Fibroblast of upper back skin (primary cell): Measurements from ENCODE around the gene GPSM1.
"Not testable (repeated sequence)": the region's sequence is repeated elsewhere in the genome, so short reads cannot be mapped to it uniquely, and the experiment has no call there.

Experiments
- DNase-seq: peaks from one replicate; pipeline ENCODE4 v3.0.0-alpha.2; 2013

Gene GPSM1

DNA sequence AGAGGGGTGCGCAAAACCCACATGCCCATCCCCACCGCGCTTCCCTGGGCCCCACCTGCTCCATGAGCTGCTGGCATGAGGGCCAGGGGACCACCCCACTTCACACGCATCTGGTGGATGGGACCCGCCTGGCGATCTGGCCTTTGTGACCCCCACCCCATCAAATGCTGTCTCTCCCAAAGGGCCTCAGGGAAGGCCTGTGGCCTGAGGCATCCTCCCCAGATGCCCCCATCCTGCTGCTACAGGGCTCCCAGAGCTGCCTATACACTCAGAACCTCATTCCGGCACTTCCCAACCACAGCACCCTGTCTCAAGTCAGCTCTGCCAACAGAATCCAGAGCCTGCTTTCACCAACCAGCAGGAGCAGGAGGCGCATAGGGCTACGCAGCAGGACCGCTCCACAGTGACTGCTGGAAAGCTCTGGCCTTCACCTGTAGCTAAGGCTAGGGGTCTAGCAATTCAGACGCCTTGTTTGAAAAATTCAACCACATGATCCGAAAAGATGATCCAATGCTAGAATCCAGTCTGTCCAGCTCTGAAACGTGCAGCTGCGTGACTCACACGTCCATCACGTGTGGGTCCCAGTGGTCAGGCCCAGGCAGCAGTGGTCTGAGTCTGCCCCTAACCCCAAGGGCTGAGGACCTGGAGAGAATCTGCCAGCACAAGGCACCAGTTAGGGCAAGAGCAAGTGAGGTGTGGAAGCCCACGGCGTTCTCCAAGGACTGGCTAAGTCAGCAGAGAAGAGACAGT lies 74.0 kb downstream of the GPSM1 start:
- no peak for DNase-seq

DNA sequence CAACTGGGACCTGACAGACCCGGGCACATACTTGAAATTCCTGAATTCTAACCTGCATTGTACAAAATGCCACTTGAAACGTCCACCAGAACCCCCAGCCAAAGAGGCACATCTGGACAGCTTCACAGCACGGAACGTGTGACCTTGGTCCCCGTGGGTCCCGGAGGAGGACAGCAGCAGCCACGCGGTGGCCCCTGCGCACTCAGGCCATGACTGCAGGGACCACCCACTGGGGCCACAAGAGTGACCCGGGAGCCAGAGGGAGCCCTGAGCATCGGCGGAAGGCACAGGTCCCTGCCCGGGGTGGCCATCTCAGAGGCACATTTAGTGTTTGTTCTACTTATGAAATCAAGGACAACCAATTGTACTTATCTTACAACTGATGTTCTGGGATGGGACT lies 74.7 kb downstream of the GPSM1 start:
- DNase-seq: no peak

DNA sequence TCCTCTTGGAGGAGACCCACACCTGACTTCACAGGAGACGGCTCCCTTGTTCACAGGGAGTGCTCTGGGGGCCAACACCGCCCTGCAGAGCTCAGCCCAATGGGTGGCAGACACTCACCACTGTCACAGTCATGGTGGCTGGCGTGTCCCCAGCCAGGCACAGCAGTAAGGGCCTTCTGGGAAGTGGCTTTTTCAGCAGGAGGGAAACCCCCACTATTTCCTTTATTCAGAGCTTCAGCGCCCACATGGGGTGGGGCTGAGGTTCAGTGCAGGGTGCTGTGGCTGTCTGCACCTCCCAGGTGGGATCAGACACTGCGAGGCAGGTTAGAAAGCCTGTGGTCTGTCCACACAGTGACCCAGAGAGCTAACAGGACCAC lies 76.2 kb downstream of the GPSM1 start:
- DNase-seq: no peak

DNA sequence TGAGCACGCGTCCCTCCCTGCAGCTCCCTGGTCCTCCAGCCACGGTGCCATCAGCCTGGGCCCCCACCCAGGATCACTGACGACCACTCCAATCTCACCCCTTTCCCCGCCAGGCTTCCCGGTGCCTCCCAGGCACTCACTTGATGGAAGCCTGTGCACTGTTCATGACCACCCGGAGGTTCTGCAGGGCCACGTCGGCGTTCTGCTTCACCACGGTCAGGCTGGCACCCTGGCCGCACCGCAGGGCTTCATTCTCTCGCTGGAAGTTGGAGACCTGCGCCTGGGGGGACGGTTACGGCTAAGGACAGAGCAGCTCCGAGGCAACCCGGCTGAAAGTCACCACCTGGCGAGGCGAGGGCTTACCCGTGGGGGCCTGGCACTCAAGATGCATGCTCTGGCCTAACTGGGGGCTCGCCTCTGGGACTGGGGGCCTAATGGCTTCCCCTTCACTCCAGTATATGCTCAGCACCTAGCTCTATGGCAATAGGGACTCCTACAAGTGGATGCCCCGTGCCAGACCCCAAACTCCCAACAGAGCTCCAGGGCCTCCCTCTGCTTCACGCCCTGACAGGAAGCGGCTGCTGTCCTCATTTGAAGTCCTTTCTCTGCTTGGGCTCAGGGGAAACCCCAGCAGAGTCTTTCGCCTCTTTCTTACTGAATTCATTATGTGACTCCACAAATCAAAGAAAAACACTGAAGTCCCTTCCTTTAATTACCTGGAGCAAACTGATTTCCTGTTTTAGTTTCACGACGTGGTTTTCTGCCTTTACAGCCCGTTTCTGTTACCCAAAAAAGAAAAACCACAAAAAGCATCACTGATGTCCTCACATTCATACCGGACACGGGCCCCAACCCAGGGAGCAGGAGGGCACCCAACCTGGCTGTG lies 76.8 kb downstream of the GPSM1 start:
- no peak for DNase-seq

DNA sequence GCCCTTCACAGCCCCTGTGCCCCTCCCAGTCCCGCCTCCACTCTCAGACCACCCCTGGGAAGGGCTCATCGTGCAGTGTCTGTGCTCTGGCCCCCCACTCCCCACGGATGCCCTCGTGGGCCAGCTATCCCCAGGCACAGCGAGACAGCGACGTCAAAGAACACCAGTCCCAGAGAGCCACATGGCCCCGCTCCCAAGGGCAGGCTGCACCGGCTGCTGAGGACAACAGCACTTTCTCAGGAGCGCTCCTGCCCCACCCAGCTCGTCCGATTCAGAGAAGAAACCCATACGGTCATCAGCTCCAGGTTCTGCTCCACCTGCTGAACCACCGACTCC lies 77.4 kb downstream of the GPSM1 start:
- no peak for DNase-seq

DNA sequence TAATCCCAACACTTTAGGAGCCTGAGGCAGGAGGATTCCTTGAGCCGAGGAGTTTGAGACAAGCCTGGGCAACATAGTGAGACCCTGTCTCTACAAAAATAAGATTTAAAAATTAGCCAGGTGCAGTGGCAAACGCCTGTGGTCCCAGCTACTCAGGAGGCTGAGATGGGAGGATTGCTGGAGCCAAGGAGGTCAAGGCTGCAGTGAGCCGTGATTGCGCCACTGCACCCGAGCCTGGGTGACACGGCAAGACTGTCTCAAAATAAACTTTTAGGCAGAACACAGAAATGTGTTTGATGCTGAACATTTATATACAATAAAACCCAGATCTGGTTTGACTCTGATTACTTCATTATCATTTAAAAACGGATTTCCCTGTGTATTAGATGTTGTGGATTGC lies 78.1 kb downstream of the GPSM1 start:
- DNase-seq: no peak

DNA sequence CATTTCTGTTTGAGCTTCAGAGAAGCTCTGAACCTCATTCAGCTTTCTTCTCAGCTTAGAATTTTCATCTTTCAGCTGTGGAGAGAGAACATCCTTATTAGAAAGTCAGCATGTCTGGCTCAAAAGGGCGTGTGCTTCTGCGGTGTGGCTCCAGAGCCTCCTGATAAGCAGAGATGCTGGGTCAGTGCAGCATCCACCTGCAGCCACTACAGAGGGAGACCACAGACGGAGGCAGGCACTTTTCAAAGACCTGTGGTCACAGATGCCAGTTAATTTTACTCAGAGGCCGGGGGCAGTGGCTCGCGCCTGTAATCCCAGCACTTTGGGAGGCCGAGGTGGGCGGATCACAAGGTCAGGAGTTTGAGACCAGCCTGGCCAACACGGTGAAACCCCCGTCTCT lies 78.6 kb downstream of the GPSM1 start:
- not testable (repeated sequence) for DNase-seq

DNA sequence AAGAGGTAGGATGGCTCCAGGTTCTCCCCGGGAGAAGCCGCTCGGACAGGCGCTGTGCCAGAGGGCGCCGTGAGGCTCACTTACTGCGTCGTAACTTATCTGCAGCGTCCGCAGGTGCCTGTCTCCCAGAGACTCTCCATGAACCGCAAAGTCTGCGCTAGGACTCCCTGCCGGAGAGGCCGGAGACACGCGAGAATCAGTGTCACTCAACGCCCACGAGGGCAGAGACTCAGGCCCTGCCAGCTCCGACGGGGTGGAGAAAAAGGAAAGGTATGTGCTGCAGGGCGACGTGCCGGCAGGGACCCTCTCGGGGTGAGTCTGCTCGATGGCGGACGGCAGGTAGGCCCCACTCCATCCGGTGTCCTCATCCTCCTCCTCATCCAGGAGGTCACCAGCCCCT lies 79.7 kb downstream of the GPSM1 start:
- DNase-seq: not testable (repeated sequence)

DNA sequence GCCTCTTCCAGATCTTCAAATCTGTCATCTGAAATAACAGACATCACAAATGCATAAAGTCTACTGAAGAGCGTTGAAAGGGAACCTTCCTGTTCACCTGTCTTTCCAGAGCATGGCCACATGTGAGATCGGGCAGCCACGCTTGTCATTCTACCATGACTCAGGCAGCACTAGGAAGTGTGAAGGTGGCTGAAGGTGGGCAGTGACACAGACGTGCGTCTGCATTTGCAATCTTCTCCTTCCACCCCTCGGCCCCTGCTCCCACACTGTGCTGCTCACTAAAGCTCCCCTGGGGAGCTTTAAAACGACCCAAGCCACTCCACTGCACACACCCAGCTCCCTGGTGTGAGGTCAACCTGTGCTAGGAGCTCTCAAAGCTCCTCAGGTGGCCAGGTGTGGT lies 80.6 kb downstream of the GPSM1 start:
- no peak for DNase-seq
